Measurements from ENCODE around the gene TBC1D30.
"Not testable (repeated sequence)": the region's sequence is repeated elsewhere in the genome, so short reads cannot be mapped to it uniquely, and the experiment has no call there.

The TBC1D30 gene

GRCh38 chr12:64806593-64807460 is 17.6 kb upstream of the TBC1D30 start:
- DNase-seq = no peak

- DNase-seq = no peak
Observed at GRCh38 chr12:64808110-64808509, 16.3 kb upstream of the TBC1D30 start.

GRCh38 chr12:64810831-64811230 is 13.6 kb upstream of the TBC1D30 start:
- peak; percentile 95 for DNase-seq

GRCh38 chr12:64813723-64814122 is 10.7 kb upstream of the TBC1D30 start:
- DNase-seq = no peak

- peak; percentile 16 for DNase-seq
Observed at GRCh38 chr12:64814432-64814831, 10.0 kb upstream of the TBC1D30 start.

GRCh38 chr12:64819816-64820402 is 4.5 kb upstream of the TBC1D30 start:
- no peak for DNase-seq

GRCh38 chr12:64820593-64820992 is 3.9 kb upstream of the TBC1D30 start:
- no peak for DNase-seq

- no peak for DNase-seq
Observed at GRCh38 chr12:64821116-64821630, 3.3 kb upstream of the TBC1D30 start.

- no peak for DNase-seq
Observed at GRCh38 chr12:64824130-64824499, 332 bp upstream of the TBC1D30 start.

GRCh38 chr12:64825143-64826021 is 935 bp downstream of the TBC1D30 start:
- DNase-seq = peak; percentile 71

GRCh38 chr12:64826234-64826633 is 1.8 kb downstream of the TBC1D30 start:
- peak; percentile 40 for DNase-seq

GRCh38 chr12:64828713-64829112 is 4.3 kb downstream of the TBC1D30 start:
- no peak for DNase-seq

- DNase-seq = no peak
Observed at GRCh38 chr12:64833928-64834327, 9.5 kb downstream of the TBC1D30 start.

GRCh38 chr12:64835901-64836300 is 11.5 kb downstream of the TBC1D30 start:
- DNase-seq = no peak

GRCh38 chr12:64836856-64837255 is 12.4 kb downstream of the TBC1D30 start:
- DNase-seq = no peak

- DNase-seq = no peak
Observed at GRCh38 chr12:64837427-64837826, 13.0 kb downstream of the TBC1D30 start.

- DNase-seq = no peak
Observed at GRCh38 chr12:64840119-64840518, 15.7 kb downstream of the TBC1D30 start.

GRCh38 chr12:64840949-64841717 is 16.7 kb downstream of the TBC1D30 start:
- no peak for DNase-seq

- DNase-seq = not testable (repeated sequence)
Observed at GRCh38 chr12:64848409-64848808, 24.0 kb downstream of the TBC1D30 start.

GRCh38 chr12:64858882-64859605 is 34.6 kb downstream of the TBC1D30 start:
- no peak for DNase-seq

GRCh38 chr12:64860446-64860998 is 36.1 kb downstream of the TBC1D30 start:
- DNase-seq = no peak

Measured in NCI-H82 (cell line).